WERI-Rb-1 (cell line): ENCODE data around the gene CCDC33.

Experiments
- DNase-seq: peaks from one replicate; pipeline ENCODE4 v3.0.0-alpha.2; 2020
- H3K27ac ChIP-seq: fragments of 250-450 bp; sonication (Bioruptor Pico); 2 replicates; pipeline ENCODE4 v1.5.1; 2020; ENCODE audit warnings: mild to moderate bottlenecking, moderate library complexity
- H3K27me3 ChIP-seq: fragments of 250-450 bp; sonication (Bioruptor Pico); 2 replicates; pipeline ENCODE4 v1.5.1; 2021; ENCODE audit warnings: mild to moderate bottlenecking, low read depth, moderate library complexity; ENCODE audit not compliant: insufficient read depth, severe bottlenecking
- H3K36me3 ChIP-seq: fragments of 250-450 bp; sonication (Bioruptor Pico); 2 replicates; pipeline ENCODE4 v1.5.1; 2020; ENCODE audit warnings: mild to moderate bottlenecking, moderate library complexity
- H3K4me3 ChIP-seq: 2 replicates; pipeline ENCODE4 v1.5.1; 2011; ENCODE audit warnings: low read depth, mild to moderate bottlenecking, control low read depth, low read length
- H3K9me3 ChIP-seq: fragments of 250-450 bp; sonication (Bioruptor Pico); 2 replicates; pipeline ENCODE4 v1.5.1; 2021; ENCODE audit warnings: mild to moderate bottlenecking, moderate library complexity; ENCODE audit not compliant: severe bottlenecking
- TF ChIP-seq, protein P1 (sequence below): IDR thresholded peaks from 2 replicates; pipeline ENCODE4 v1.5.1; 2011; ENCODE audit warnings: low read depth, mild to moderate bottlenecking, control low read depth, inconsistent platforms, low read length

The CCDC33 gene

DNA sequence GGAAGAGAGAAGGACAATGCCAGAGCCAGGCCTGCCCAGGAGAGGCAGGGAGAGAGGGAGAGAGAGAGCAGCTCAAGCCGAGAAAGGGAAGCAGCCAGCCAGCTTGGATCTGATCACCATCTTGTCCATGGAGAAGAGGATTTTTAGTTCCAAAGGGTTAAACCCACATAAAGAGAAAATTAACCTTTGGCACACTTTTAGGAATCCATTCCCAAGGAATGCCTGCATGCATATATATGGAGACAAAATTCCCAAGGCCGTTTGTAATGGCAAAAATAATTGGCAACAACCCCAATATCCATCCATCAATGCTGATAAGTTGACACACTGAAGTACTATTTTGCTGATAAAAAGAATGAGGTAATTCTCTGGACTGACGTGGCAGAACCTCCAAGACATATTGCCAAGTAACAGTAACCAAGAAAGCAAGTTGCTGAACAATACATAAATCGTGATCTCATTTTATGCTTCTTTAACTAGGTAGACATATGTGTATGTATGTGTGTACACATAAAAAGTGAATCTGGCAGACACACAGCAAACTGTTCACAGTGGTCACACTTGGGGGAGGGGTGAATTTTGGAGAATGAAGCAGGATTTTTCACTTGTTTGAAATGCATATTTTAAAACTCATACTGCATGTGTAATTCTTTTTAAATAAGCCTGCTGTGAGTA lies 26.0 kb upstream of the CCDC33 start:
- Histone ChIP-seq H3K36me3 (peaks cover 36% of the 10 kb centered on the region), H3K27ac (peak overlapping the region; percentile 91), H3K9me3 (no peaks in the 10 kb centered on the region), H3K4me3 (no peak overlapping the region), H3K27me3 (no peaks in the 10 kb centered on the region)
- no peak for DNase-seq
- TF ChIP-seq, protein P1, sequence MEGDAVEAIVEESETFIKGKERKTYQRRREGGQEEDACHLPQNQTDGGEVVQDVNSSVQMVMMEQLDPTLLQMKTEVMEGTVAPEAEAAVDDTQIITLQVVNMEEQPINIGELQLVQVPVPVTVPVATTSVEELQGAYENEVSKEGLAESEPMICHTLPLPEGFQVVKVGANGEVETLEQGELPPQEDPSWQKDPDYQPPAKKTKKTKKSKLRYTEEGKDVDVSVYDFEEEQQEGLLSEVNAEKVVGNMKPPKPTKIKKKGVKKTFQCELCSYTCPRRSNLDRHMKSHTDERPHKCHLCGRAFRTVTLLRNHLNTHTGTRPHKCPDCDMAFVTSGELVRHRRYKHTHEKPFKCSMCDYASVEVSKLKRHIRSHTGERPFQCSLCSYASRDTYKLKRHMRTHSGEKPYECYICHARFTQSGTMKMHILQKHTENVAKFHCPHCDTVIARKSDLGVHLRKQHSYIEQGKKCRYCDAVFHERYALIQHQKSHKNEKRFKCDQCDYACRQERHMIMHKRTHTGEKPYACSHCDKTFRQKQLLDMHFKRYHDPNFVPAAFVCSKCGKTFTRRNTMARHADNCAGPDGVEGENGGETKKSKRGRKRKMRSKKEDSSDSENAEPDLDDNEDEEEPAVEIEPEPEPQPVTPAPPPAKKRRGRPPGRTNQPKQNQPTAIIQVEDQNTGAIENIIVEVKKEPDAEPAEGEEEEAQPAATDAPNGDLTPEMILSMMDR = no peak

DNA sequence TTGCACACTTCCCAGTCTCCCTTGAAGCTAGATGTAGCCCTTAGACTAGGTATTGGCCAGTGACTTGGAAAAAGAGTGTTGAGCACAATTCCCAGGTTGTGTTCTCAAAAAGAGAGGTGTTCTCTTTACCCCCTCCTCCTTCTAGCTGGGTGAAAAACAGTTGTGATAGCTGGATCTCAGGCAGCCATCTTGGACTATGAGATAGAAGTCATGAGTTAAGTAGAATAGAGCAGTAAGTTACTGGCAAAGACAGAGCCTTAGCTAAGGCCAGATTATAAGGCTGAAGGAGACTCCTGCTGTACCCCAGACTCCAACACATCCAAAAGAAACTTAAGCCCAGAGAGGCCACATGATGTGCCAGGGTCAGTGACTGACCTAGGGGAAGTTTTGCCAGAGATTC lies 25.4 kb upstream of the CCDC33 start:
- Histone ChIP-seq H3K9me3 (no peaks in the 10 kb centered on the region), H3K27ac (no peak overlapping the region), H3K27me3 (no peaks in the 10 kb centered on the region), H3K36me3 (peaks cover 36% of the 10 kb centered on the region), H3K4me3 (no peak overlapping the region)
- TF ChIP-seq, protein P1 = no peak
- DNase-seq = no peak

DNA sequence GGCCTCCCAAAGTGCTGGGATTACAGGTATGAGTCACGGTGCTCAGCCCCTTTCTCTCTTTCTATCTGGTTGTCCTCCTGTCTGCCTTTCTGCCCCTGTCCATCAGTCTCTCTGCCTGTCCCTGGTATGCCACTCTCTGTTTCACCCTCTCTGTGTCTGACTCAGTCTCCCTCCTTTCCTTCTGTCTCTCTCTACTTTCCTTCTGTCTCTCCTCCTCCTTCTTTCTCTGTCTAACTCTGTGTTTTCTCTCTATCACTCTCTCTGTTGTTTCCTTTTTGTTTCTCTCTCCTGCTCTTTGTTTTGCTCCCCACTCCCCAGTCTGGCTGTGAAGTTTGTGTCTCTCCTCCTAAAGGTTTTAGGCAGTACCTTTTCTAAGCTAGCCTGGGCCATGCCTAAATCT lies 24.5 kb upstream of the CCDC33 start:
- no peak for DNase-seq
- H3K36me3 ChIP-seq = peaks cover 36% of the 10 kb centered on the region
- no peaks in the 10 kb centered on the region for H3K27me3 ChIP-seq
- TF ChIP-seq, protein P1 = no peak
- H3K27ac ChIP-seq = peak overlapping the region; percentile 47
- no peak overlapping the region for H3K4me3 ChIP-seq
- no peaks in the 10 kb centered on the region for H3K9me3 ChIP-seq

- no peaks in the 10 kb centered on the region for H3K9me3 ChIP-seq
These were observed 23.6 kb upstream of the CCDC33 start for GRCh38 chr15:74212494-74212893.

GRCh38 chr15:74213858-74214284 lies 22.3 kb upstream of the CCDC33 start:
- H3K9me3 ChIP-seq = no peaks in the 10 kb centered on the region
- DNase-seq = no peak
- TF ChIP-seq, protein P1 = no peak
- no peaks in the 10 kb centered on the region for H3K27me3 ChIP-seq
- no peak overlapping the region for H3K4me3 ChIP-seq
- peaks cover 27% of the 10 kb centered on the region for H3K36me3 ChIP-seq
- H3K27ac ChIP-seq = no peak overlapping the region; the same call in 1 of the 2 replicates

More at GRCh38 chr15:74212494-74212893, 23.6 kb upstream of the CCDC33 start:
- no peaks in the 10 kb centered on the region for H3K27me3 ChIP-seq
- H3K4me3 ChIP-seq = no peak overlapping the region
- peaks cover 34% of the 10 kb centered on the region for H3K36me3 ChIP-seq
- peak overlapping the region; percentile 47 for H3K27ac ChIP-seq
- no peak for DNase-seq
- TF ChIP-seq, protein P1 = no peak
